Neural cell (in vitro differentiated cells): Measurements from ENCODE around the gene ZNF716. TPM values are rescaled to one million over a fixed set of nuclear protein-coding genes. Genes with fewer than 3 reads are reported as not detected.
"Not testable (repeated sequence)": the region's sequence is repeated elsewhere in the genome, so short reads cannot be mapped to it uniquely, and the experiment has no call there.

Experiments used
- H2AFZ ChIP-seq: fragments of 200-600, 300-800 bp; sonication (generic), shearing (Covaris generic); 2 replicates; pipeline ENCODE4 v1.6.0; 2014; ENCODE audit warnings: low read depth, mild to moderate bottlenecking, antibody characterized with exemption, low read length, moderate library complexity
- H3F3A ChIP-seq: fragments of 200-600 bp; shearing (Covaris generic); 2 replicates; pipeline ENCODE4 v1.6.1; 2016; ENCODE audit warnings: mild to moderate bottlenecking, moderate library complexity, mixed read lengths, antibody characterized with exemption, low read length; ENCODE audit not compliant: insufficient read depth, poor library complexity, severe bottlenecking
- H3K27ac ChIP-seq: fragments of 200-600, 300-800 bp; sonication (generic), shearing (Covaris generic); 2 replicates; pipeline ENCODE4 v1.5.1; 2014; ENCODE audit warnings: mild to moderate bottlenecking, low read length, moderate library complexity
- H3K27me3 ChIP-seq: fragments of 300-800, 200-600 bp; sonication (generic), shearing (Covaris generic); 2 replicates; pipeline ENCODE4 v1.6.0; 2014; ENCODE audit warnings: mild to moderate bottlenecking, low read depth, low read length, moderate library complexity; ENCODE audit not compliant: insufficient read depth
- H3K36me3 ChIP-seq: fragments of 300-800, 200-600 bp; sonication (generic), shearing (Covaris generic); 2 replicates; pipeline ENCODE4 v1.5.1; 2014; ENCODE audit warnings: mild to moderate bottlenecking, antibody characterized with exemption, low read length, moderate library complexity; ENCODE audit not compliant: insufficient read depth
- H3K4me2 ChIP-seq: fragments of 300-800, 200-600 bp; sonication (generic), shearing (Covaris generic); 2 replicates; pipeline ENCODE4 v1.6.0; 2014; ENCODE audit warnings: mild to moderate bottlenecking, low read length
- H3K4me3 ChIP-seq: fragments of 300-800, 200-600 bp; sonication (generic), shearing (Covaris generic); 2 replicates; pipeline ENCODE4 v1.5.1; 2014; ENCODE audit warnings: mild to moderate bottlenecking, low read length, moderate library complexity
- H3K79me2 ChIP-seq: fragments of 200-600 bp; shearing (Covaris generic); replicated peaks from 2 replicates; pipeline ENCODE4 v1.6.0; 2014; ENCODE audit warnings: mild to moderate bottlenecking, low read length, moderate library complexity; ENCODE audit not compliant: insufficient read depth
- H3K9ac ChIP-seq: fragments of 300-800, 200-600 bp; sonication (generic), shearing (Covaris generic); 2 replicates; pipeline ENCODE4 v1.6.1; 2016; ENCODE audit warnings: mild to moderate bottlenecking, low read length, mixed read lengths
- H3K9me2 ChIP-seq: fragments of 200-600 bp; shearing (Covaris generic); 2 replicates; pipeline ENCODE4 v1.6.1; 2016; ENCODE audit warnings: mild to moderate bottlenecking, low read length, mixed read lengths; ENCODE audit not compliant: insufficient read depth
- H3K9me3 ChIP-seq: fragments of 200-600, 300-800 bp; sonication (generic), shearing (Covaris generic); 2 replicates; pipeline ENCODE4 v1.6.1; 2016; ENCODE audit warnings: mild to moderate bottlenecking, mixed run types, low read length, moderate library complexity, mixed read lengths
- H4K20me1 ChIP-seq: fragments of 200-600 bp; shearing (Covaris generic); 2 replicates; pipeline ENCODE4 v1.6.1; 2016; ENCODE audit warnings: mild to moderate bottlenecking, mixed run types; ENCODE audit not compliant: insufficient read depth
- EP300 ChIP-seq: fragments of 450-650 bp; conservative IDR thresholded peaks from 2 replicates; pipeline ENCODE4 v1.6.1; 2014; ENCODE audit warnings: antibody characterized with exemption, mild to moderate bottlenecking, moderate library complexity; ENCODE audit not compliant: poor library complexity, severe bottlenecking
- EZH2 ChIP-seq: fragments of 200-600, 300-800 bp; shearing (Covaris generic), sonication (generic); IDR thresholded peaks from 2 replicates; pipeline ENCODE4 v1.6.1; 2014; ENCODE audit warnings: antibody characterized with exemption, low read length, borderline replicate concordance, mild to moderate bottlenecking; ENCODE audit not compliant: insufficient read depth, poor library complexity, severe bottlenecking
- POLR2AphosphoS5 ChIP-seq: IDR thresholded peaks from 2 replicates; pipeline ENCODE4 v1.6.1; 2012
- RAD21 ChIP-seq: fragments of 450-650 bp; conservative IDR thresholded peaks from 2 replicates; pipeline ENCODE4 v1.6.1; 2014; ENCODE audit warnings: antibody characterized with exemption, mild to moderate bottlenecking, moderate library complexity
- SMC3 ChIP-seq: fragments of 450-650 bp; conservative IDR thresholded peaks from 2 replicates; pipeline ENCODE4 v1.6.1; 2014; ENCODE audit warnings: antibody characterized with exemption, mild to moderate bottlenecking, moderate library complexity; ENCODE audit not compliant: poor library complexity
- TAF1 ChIP-seq: IDR thresholded peaks from 2 replicates; pipeline ENCODE4 v1.6.1; 2012; ENCODE audit warnings: low read depth
- polyA plus RNA-seq: library from polyadenylated mRNA; depleted of rRNA; stranded (reverse); fragments of >200 nt; gene quantifications from 2 replicates; pipeline ENCODE4 v1.2.3, GENCODE V29; 2014
- TF ChIP-seq, protein P1 (sequence below): fragments of 450-650 bp; IDR thresholded peaks from 2 replicates; pipeline ENCODE4 v1.5.1; 2014; ENCODE audit warnings: antibody characterized with exemption, mild to moderate bottlenecking, moderate library complexity; ENCODE audit not compliant: poor library complexity, severe bottlenecking
- TF ChIP-seq, protein P2 (sequence below): IDR thresholded peaks from 2 replicates; pipeline ENCODE4 v1.6.1; 2012; ENCODE audit warnings: borderline replicate concordance

The ZNF716 gene
- polyA plus RNA-seq, 1 donor from 2014 or later = not detected

DNA sequence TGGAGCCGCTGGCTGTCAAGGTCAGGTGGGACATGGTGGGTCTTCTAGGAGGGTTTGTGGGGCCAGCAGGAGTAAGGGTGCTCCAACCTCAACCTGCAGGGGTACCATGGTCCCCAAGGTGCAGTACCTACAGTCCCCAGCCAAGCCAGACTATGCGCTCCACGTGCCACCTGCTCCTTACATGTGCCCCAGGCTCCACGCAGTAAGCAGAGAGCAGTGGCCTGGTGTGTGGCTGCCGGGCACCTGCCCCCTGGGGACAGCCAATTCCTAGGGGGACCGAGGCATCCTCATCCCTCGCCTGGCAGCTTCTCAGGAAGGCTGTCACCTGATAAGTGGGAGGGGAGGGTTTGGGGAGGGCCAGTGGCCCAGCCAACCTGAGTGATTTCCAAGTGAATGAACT lies 11.7 kb upstream of the ZNF716 start:
- TF ChIP-seq, protein P1, sequence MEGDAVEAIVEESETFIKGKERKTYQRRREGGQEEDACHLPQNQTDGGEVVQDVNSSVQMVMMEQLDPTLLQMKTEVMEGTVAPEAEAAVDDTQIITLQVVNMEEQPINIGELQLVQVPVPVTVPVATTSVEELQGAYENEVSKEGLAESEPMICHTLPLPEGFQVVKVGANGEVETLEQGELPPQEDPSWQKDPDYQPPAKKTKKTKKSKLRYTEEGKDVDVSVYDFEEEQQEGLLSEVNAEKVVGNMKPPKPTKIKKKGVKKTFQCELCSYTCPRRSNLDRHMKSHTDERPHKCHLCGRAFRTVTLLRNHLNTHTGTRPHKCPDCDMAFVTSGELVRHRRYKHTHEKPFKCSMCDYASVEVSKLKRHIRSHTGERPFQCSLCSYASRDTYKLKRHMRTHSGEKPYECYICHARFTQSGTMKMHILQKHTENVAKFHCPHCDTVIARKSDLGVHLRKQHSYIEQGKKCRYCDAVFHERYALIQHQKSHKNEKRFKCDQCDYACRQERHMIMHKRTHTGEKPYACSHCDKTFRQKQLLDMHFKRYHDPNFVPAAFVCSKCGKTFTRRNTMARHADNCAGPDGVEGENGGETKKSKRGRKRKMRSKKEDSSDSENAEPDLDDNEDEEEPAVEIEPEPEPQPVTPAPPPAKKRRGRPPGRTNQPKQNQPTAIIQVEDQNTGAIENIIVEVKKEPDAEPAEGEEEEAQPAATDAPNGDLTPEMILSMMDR = no peak
- TF ChIP-seq EP300 = no peak
- TF ChIP-seq, protein P2, sequence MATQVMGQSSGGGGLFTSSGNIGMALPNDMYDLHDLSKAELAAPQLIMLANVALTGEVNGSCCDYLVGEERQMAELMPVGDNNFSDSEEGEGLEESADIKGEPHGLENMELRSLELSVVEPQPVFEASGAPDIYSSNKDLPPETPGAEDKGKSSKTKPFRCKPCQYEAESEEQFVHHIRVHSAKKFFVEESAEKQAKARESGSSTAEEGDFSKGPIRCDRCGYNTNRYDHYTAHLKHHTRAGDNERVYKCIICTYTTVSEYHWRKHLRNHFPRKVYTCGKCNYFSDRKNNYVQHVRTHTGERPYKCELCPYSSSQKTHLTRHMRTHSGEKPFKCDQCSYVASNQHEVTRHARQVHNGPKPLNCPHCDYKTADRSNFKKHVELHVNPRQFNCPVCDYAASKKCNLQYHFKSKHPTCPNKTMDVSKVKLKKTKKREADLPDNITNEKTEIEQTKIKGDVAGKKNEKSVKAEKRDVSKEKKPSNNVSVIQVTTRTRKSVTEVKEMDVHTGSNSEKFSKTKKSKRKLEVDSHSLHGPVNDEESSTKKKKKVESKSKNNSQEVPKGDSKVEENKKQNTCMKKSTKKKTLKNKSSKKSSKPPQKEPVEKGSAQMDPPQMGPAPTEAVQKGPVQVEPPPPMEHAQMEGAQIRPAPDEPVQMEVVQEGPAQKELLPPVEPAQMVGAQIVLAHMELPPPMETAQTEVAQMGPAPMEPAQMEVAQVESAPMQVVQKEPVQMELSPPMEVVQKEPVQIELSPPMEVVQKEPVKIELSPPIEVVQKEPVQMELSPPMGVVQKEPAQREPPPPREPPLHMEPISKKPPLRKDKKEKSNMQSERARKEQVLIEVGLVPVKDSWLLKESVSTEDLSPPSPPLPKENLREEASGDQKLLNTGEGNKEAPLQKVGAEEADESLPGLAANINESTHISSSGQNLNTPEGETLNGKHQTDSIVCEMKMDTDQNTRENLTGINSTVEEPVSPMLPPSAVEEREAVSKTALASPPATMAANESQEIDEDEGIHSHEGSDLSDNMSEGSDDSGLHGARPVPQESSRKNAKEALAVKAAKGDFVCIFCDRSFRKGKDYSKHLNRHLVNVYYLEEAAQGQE = no peak
- no peak for TF ChIP-seq RAD21
- TF ChIP-seq POLR2AphosphoS5 = no peak
- no peak for TF ChIP-seq SMC3
- Histone ChIP-seq H2AFZ (no peak overlapping the region), H3K27ac (no peak overlapping the region), H3K9me2 (no peaks in the 10 kb centered on the region), H3K27me3 (no peaks in the 10 kb centered on the region), H3K4me3 (no peak overlapping the region), H3F3A (no peaks in the 10 kb centered on the region), H3K9me3 (peaks cover 10% of the 10 kb centered on the region), H3K9ac (no peak overlapping the region), H3K36me3 (no peaks in the 10 kb centered on the region), H4K20me1 (no peaks in the 10 kb centered on the region), H3K4me2 (no peak overlapping the region), H3K79me2 (no peaks in the 10 kb centered on the region)

DNA sequence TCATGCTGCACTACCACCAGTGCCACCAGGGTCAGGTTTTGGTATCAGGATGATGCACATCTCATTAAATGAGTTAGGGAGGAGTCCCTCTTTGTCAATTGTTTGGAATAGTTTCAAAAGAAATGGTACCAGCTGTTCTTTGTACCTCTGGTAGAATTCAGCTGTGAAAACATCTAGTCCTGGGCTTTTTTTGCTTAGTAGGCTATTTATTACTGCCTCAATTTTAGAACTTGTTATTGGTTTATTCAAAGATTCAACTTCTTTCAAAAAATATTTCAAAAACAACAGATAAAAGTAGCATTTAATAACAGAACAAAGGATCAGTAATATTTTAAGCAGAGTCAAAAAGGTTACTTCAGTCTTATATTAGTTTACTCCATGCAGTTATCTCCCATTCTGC lies 6.4 kb upstream of the ZNF716 start:
- Histone ChIP-seq H3K9ac (no peak overlapping the region), H3K9me2 (no peaks in the 10 kb centered on the region), H3K79me2 (no peaks in the 10 kb centered on the region), H4K20me1 (no peaks in the 10 kb centered on the region), H2AFZ (no peak overlapping the region), H3K27ac (no peak overlapping the region), H3F3A (no peaks in the 10 kb centered on the region), H3K4me3 (no peak overlapping the region), H3K36me3 (no peaks in the 10 kb centered on the region), H3K4me2 (no peak overlapping the region), H3K27me3 (no peaks in the 10 kb centered on the region), H3K9me3 (no peaks in the 10 kb centered on the region)
- TF ChIP-seq TAF1 (no peak), EZH2 (no peak)

DNA sequence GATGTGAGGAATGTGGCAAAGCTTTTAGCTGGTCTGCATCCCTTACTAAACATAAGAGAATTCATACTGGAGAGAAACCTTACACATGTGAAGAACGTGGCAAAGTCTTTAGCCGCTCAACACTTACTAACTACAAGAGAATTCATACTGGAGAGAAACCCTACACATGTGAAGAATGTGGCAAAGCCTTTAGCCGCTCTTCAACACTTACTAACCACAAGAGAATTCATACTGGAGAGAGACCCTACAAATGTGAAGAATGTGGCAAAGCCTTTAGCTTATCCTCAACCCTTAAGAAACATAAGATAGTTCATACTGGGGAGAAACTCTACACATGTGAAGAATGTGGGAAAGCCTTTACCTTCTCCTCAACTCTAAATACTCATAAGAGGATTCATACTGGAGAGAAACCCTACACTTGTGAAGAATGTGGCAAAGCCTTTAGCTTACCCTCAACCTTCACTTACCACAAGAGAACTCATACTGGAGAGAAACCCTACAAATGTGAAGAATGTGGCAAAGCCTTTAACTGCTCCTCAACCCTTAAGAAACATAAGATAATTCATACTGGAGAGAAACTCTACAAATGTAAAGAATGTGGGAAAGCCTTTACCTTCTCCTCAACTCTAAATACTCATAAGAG lies 19.3 kb downstream of the ZNF716 start:
- H3K27ac ChIP-seq, H3K36me3 ChIP-seq, H3K4me3 ChIP-seq, H3K9ac ChIP-seq, H3K79me2 ChIP-seq, H3F3A ChIP-seq, H3K27me3 ChIP-seq, H3K9me2 ChIP-seq, H3K4me2 ChIP-seq, H2AFZ ChIP-seq, H4K20me1 ChIP-seq: not testable (repeated sequence)
- peaks cover 18% of the 10 kb centered on the region for H3K9me3 ChIP-seq

DNA sequence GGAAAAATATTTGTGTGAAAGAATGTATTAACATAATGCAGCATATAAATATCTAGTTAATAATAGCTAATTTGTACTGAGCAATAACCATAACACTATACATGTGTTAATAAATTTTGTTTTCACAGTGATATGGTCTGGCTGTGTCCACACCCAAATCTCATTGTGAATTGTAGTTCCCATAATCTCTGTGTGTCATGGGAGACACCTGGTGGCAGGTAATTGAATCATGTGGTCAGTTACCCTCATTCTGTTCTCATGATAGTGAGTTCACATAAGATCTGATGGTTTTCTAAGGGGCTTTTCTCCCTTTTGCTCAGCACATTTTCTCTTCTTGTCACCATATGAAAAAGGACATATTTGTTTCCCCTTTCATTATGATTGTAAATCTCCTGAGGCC lies 30.3 kb downstream of the ZNF716 start:
- H3K36me3 ChIP-seq, H4K20me1 ChIP-seq, H3K4me3 ChIP-seq, H3K9ac ChIP-seq, H3K27ac ChIP-seq, H2AFZ ChIP-seq, H3K9me2 ChIP-seq, H3K9me3 ChIP-seq, H3K4me2 ChIP-seq, H3K79me2 ChIP-seq, H3F3A ChIP-seq, H3K27me3 ChIP-seq: not testable (repeated sequence)

DNA sequence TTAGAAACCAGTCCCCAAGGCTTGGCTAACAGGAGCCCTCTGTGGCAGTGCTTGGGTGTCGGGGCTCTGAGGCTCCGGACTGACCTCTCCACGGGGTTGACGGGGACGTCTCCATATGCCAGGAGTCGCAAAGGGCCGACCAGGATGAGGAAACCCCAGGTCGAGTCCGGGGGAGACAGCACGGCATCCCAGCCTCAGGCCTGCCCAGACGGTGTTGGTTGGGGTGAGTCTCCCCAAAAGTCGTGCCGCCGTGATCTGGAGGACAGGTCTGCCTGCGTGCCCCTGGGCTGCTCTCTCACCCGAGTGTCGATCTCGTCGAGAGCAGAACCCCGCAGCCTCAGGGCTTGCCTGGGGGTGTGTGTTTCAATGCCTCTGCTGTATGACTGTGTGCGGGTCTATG lies 35.0 kb downstream of the ZNF716 start:
- not testable (repeated sequence) for H3F3A ChIP-seq, H4K20me1 ChIP-seq, H2AFZ ChIP-seq, H3K79me2 ChIP-seq, H3K9ac ChIP-seq, H3K4me2 ChIP-seq, H3K4me3 ChIP-seq, H3K27me3 ChIP-seq, H3K36me3 ChIP-seq, H3K27ac ChIP-seq, H3K9me2 ChIP-seq
- H3K9me3 ChIP-seq = peaks cover 20% of the 10 kb centered on the region
